HG02840 (cell line): ENCODE results near the gene ARR3.
"Not testable (repeated sequence)": the region's sequence is repeated elsewhere in the genome, so short reads cannot be mapped to it uniquely, and the experiment has no call there.

Source experiments
- ATAC-seq: cut with Tn5 transposase; IDR thresholded peaks from one replicate; pipeline ENCODE4 v1.9.1; 2021; ENCODE audit warnings: mild to moderate bottlenecking, moderate library complexity, moderate number of reproducible peaks; ENCODE audit not compliant: unreplicated experiment, low FRiP score

Gene ARR3

GRCh38 chrX:70268034-70268433 lies at the start of gene ARR3:
Gene ARR3 (plus strand): TSS chrX:70268334. CDS start chrX:70269386, 1,052 bp downstream.
- ATAC-seq: no peak

DNA sequence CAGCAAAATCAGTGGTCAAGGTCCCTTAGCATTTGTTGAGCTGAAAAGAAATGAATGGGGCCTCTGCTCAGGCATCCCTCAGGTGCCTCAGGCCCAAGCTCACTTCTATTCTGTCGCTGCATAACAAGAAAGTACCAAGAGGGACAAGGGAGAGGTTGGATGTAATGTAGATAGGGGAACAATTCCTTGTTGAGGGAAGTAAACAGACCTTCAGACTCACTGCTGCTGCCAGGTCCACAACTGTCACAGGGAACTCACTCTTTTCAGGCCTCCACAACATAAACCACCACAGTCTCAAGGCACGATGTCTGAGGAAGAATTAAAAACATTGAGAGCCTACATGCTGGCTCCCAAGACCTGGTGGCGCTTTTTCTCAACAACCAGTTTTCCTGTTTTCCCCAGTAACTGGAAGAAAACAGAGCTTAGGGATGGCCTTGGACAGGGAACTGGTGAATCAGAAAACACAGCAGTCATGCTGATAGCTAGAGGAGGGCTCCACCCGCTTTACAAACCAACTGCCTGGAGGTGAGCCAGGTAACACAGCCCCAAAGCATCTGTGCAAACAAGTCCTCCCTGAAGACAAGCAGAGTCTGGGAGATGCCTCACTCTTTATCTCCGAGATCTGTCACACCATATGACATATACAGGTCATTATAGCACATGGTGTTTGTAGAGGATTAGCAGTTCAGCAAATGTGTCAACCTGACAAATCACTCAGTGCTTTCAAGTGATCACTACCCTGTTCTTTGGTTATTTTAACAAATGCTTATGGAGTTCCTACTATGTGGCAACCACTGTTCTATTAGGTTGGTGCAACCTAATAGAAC lies 48.0 kb upstream of the ARR3 start:
- no peak for ATAC-seq

GRCh38 chrX:70226048-70226447 lies 42.1 kb upstream of the ARR3 start:
- no peak for ATAC-seq

- ATAC-seq: no peak
These were observed 41.4 kb upstream of the ARR3 start for GRCh38 chrX:70226687-70227086.

DNA sequence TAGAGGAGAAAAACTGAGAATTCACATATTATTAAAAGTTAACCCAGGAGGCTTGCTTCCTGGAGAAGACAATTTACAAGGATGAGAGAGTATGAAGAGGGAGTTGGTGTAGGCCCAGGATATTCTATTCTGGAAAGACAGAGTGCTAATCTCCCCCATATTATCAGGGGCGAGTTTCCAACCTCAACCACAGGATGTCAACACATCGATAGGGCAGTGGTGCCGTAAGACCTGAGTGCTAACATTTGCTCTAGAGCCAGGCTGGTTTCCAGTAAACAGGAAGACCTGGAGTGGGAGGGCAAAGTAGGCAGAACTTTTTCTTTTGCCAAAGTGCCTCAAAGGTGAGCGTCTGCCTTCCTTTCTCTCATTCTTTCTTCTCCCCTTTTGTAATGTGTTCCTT lies 36.5 kb upstream of the ARR3 start:
- no peak for ATAC-seq

DNA sequence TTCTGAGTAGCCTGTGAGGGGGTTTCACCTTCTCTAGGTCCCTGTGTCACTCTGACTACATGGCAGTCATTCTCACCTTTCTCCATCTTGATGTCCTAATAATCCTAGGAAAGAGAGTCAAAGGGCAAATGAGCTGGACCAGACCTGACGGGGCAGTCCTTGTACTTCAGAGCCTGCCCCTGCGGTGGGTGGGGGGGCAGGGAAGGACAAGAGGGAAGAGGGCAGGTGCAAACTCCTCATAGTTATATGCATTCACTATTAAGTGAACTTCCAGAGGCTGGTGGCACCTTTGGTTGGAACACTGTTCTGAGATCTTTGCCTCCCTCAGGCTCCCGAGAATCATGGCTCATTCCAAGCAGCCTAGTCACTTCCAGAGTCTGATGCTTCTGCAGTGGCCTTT lies 33.8 kb upstream of the ARR3 start, which contains the start of gene AWAT1:
AWAT1 (plus strand) TSS at position 301 of the 400 bp plus-strand sequence; CDS start at position 342, 41 bp downstream.
- ATAC-seq: no peak

DNA sequence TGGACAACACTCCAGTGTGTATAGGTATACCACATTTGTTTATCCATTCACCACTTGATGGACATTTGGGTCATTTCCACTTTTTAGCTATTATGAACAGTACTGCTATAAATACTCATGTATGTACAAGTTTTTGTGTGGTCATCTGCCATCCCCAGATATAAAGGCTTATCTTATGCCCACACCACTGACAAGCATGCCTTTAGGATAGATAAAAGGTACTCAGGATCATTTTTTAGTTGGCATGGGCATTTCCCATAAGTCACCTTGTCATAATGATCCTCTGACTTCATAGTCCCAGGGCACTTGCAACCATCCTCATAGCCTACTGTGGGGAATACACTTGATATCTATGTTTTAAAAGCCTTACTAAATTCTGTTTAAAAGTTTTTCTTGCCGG lies 27.4 kb upstream of the ARR3 start:
- no peak for ATAC-seq

GRCh38 chrX:70241501-70241900 lies 26.6 kb upstream of the ARR3 start:
- ATAC-seq: no peak

DNA sequence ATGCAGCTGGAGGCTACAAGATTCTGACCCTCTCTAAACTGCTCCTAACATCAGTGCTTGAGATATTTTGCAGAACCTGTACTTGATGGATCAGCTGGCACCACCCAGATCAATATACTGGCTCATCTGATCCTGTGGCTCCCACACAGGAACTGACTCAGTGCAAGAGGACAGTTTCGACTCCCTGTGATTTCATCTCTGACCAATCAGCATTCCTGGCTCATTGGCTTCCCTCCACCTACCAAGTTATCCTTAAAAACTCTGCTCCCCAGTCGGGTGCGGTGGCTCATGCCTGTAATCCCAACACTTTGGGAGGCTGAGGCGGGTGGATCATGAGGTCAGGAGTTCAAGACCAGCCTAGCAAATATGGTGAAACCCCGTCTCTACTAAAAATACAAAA lies 24.5 kb upstream of the ARR3 start:
- not testable (repeated sequence) for ATAC-seq

DNA sequence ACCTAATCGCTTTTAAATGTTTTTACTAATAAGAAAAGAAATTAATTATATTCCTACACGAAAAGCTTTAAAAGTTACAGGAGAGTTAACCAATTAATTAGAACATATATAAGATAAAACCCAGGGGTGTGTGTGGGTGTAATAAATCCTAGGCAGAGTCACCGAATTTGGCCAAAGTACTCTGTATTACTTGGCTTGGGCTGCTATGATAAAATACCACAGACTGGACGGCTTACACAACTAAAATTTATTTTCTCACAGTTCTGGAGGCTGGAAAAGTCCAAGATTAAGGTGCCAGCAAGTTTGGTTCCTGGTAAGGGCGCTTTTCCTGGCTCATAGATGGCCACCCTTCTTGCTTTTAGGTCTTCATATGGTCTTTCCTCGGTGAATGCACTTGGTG lies 23.3 kb upstream of the ARR3 start:
- ATAC-seq: no peak

GRCh38 chrX:70247252-70247651 lies 20.9 kb upstream of the ARR3 start:
- no peak for ATAC-seq

DNA sequence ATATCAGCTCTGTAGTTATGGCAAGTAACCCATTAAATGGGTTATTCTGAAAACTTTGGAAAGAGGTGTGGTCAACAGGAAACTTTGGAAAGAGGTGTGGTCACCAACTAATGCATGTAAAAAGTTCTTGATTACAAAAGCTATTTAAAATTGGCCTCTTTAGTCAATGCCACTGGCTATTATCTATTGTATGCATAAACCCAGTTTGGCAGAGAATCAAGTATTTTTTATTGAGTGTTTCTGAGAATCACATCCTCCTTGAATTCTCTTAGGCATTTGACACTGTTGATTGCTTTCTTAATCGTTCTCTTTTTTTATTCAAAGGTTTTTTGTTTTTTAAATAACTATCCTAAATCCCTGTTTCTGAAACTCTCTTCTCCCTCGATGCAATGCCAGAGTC lies 15.6 kb upstream of the ARR3 start:
- no peak for ATAC-seq

GRCh38 chrX:70253377-70254062 lies 14.6 kb upstream of the ARR3 start:
- no peak for ATAC-seq

GRCh38 chrX:70254063-70254400 lies 14.1 kb upstream of the ARR3 start:
- no peak for ATAC-seq

- ATAC-seq: no peak
These were observed 13.2 kb upstream of the ARR3 start for GRCh38 chrX:70254909-70255308.

GRCh38 chrX:70255452-70255851 lies 12.7 kb upstream of the ARR3 start:
- no peak for ATAC-seq

GRCh38 chrX:70257423-70258288 lies 10.5 kb upstream of the ARR3 start:
- no peak for ATAC-seq

- ATAC-seq: no peak
These were observed 8.0 kb upstream of the ARR3 start, which contains the start of gene P2RY4 for GRCh38 chrX:70260104-70260503. Gene P2RY4 (minus strand): TSS chrX:70260204. CDS start chrX:70259624, 580 bp downstream.

- ATAC-seq: no peak
These were observed 5.1 kb upstream of the ARR3 start for GRCh38 chrX:70262952-70263567.

DNA sequence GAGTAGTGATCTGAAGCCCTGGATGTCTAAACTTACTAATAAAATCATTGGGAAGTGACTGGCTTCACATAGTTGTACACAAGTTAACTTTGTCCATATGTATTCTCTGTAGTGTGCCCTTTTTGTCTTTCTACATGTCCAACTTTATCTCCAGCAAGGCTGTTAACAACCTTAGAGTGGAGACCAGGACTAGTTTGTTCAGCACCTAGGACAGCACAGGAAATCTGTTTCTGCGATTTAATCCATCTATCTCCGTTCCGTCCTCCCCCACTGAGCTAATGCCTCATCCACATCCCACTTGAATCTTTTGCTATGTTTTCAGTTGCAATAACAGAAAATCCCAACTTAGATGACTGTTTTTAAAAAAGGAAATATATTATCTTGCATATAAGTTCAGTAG lies 3.4 kb upstream of the ARR3 start:
- ATAC-seq: no peak
